ENCODE data around the gene PAPOLG. TPM values are rescaled to one million over a fixed set of nuclear protein-coding genes. Genes with fewer than 3 reads are reported as not detected.

The PAPOLG gene
- total RNA-seq, 3 donors from 2014 or later (not counting 1 experiment from before 2014, with no cell fraction given): 19.6 to 25.4 (median 19.8) TPM

GRCh38 chr2:60745330-60745729 lies 10.7 kb upstream of the PAPOLG start:
- Histone ChIP-seq H3K27ac (ENCODE audit: low read length) (no peak overlapping the region), H3K4me1 (ENCODE audit: control insufficient read depth, insufficient read depth, low read length) (peaks cover 20% of the 10 kb centered on the region), H3K27me3 (ENCODE audit: control insufficient read depth, insufficient read depth, low read length) (no peaks in the 10 kb centered on the region), H3K4me3 (ENCODE audit: low read length) (no peak overlapping the region), H3K36me3 (ENCODE audit: control insufficient read depth, insufficient read depth, low read length) (no peaks in the 10 kb centered on the region), H3K9me3 (ENCODE audit: control insufficient read depth, insufficient read depth, low read length) (no peaks in the 10 kb centered on the region)
- no peaks in the 10 kb centered on the region for H3K27me3 Mint-ChIP-seq (ENCODE audit: low read depth in 2 of 2)
- H3K4me3 Mint-ChIP-seq: peak overlapping the region; percentile 75
- ATAC-seq: peak; percentile 23 to 68 (median 63)
- no peaks in the 10 kb centered on the region for H3K9me3 Mint-ChIP-seq
- no peak for DNase-seq
- H3K27ac Mint-ChIP-seq: peak overlapping the region; percentile 71 to 74
- no peak for TF ChIP-seq CTCF (IDR thresholded peaks at IDR 0.05)
- H3K36me3 Mint-ChIP-seq: no peaks in the 10 kb centered on the region
- H3K4me1 Mint-ChIP-seq: peaks cover 26 to 31% of the 10 kb centered on the region in 2 donors
- intact Hi-C loops (cut with micrococcal nuclease): no loop called here
- 72% methylated on average over 5 of the region's 5 CpGs for WGBS (ENCODE audit: insufficient coverage)

GRCh38 chr2:60745761-60746160 lies 10.3 kb upstream of the PAPOLG start:
- DNase-seq: peak in 1 of 2 donors; percentile 21
- no peak overlapping the region for H3K27ac ChIP-seq (ENCODE audit: low read length)
- intact Hi-C loops (cut with micrococcal nuclease): no loop called here
- no peak for TF ChIP-seq CTCF (IDR thresholded peaks at IDR 0.05)
- no peaks in the 10 kb centered on the region for H3K27me3 ChIP-seq (ENCODE audit: control insufficient read depth, insufficient read depth, low read length)
- no peaks in the 10 kb centered on the region for H3K9me3 ChIP-seq (ENCODE audit: control insufficient read depth, insufficient read depth, low read length)
- Mint-ChIP-seq H3K4me1 (peaks cover 26 to 31% of the 10 kb centered on the region in 2 donors), H3K9me3 (no peaks in the 10 kb centered on the region), H3K27me3 (ENCODE audit: low read depth in 2 of 2) (no peaks in the 10 kb centered on the region), H3K27ac (peak overlapping the region; percentile 71 to 74), H3K4me3 (peak overlapping the region; percentile 75), H3K36me3 (no peaks in the 10 kb centered on the region)
- peaks cover 20% of the 10 kb centered on the region for H3K4me1 ChIP-seq (ENCODE audit: control insufficient read depth, insufficient read depth, low read length)
- 28% methylated on average over 7 of the region's 7 CpGs for WGBS (ENCODE audit: insufficient coverage)
- H3K36me3 ChIP-seq (ENCODE audit: control insufficient read depth, insufficient read depth, low read length): no peaks in the 10 kb centered on the region
- no peak overlapping the region for H3K4me3 ChIP-seq (ENCODE audit: low read length)
- peak; percentile 68 to 84 (median 69) for ATAC-seq

GRCh38 chr2:60746318-60746717 lies 9.8 kb upstream of the PAPOLG start:
- WGBS (ENCODE audit: insufficient coverage): 84% methylated on average over 8 of the region's 8 CpGs
- Histone ChIP-seq H3K4me1 (ENCODE audit: control insufficient read depth, insufficient read depth, low read length) (peaks cover 20% of the 10 kb centered on the region), H3K4me3 (ENCODE audit: low read length) (no peak overlapping the region), H3K27ac (ENCODE audit: low read length) (no peak overlapping the region), H3K9me3 (ENCODE audit: control insufficient read depth, insufficient read depth, low read length) (no peaks in the 10 kb centered on the region), H3K27me3 (ENCODE audit: control insufficient read depth, insufficient read depth, low read length) (no peaks in the 10 kb centered on the region), H3K36me3 (ENCODE audit: control insufficient read depth, insufficient read depth, low read length) (no peaks in the 10 kb centered on the region)
- Mint-ChIP-seq H3K27ac (peak overlapping the region; percentile 71 to 74), H3K9me3 (no peaks in the 10 kb centered on the region), H3K36me3 (no peaks in the 10 kb centered on the region), H3K4me1 (peaks cover 26 to 31% of the 10 kb centered on the region in 2 donors), H3K27me3 (ENCODE audit: low read depth in 2 of 2) (no peaks in the 10 kb centered on the region), H3K4me3 (peak overlapping the region; percentile 75)
- peak in 1 of 3 donors; percentile 40 for ATAC-seq
- no peak for DNase-seq
- no peak for TF ChIP-seq CTCF (IDR thresholded peaks at IDR 0.05)
- intact Hi-C loops (cut with micrococcal nuclease): no loop called here

- Histone ChIP-seq H3K27ac (ENCODE audit: low read length) (no peak overlapping the region), H3K9me3 (ENCODE audit: control insufficient read depth, insufficient read depth, low read length) (no peaks in the 10 kb centered on the region)
These were observed 3.6 kb downstream of the PAPOLG start for GRCh38 chr2:60759654-60760053.

More at GRCh38 chr2:60759654-60760053, 3.6 kb downstream of the PAPOLG start:
- Mint-ChIP-seq H3K4me1 (peaks cover 40 to 47% of the 10 kb centered on the region in 2 donors), H3K9me3 (no peaks in the 10 kb centered on the region), H3K36me3 (peaks cover 21% of the 10 kb centered on the region), H3K27ac (peak overlapping the region in 1 of 2 donors; percentile 17), H3K4me3 (no peak overlapping the region), H3K27me3 (ENCODE audit: low read depth in 2 of 2) (no peaks in the 10 kb centered on the region)
- 100% methylated on average over 1 of the region's 1 CpG for WGBS (ENCODE audit: insufficient coverage)
- no peak for TF ChIP-seq CTCF (IDR thresholded peaks at IDR 0.05)
- DNase-seq (no peak), ATAC-seq (no peak)
- Histone ChIP-seq H3K4me1 (ENCODE audit: control insufficient read depth, insufficient read depth, low read length) (no peaks in the 10 kb centered on the region), H3K4me3 (ENCODE audit: low read length) (no peak overlapping the region), H3K36me3 (ENCODE audit: control insufficient read depth, insufficient read depth, low read length) (peaks cover 34% of the 10 kb centered on the region), H3K27me3 (ENCODE audit: control insufficient read depth, insufficient read depth, low read length) (no peaks in the 10 kb centered on the region)
- intact Hi-C loops (cut with micrococcal nuclease): no loop called here
